ENCODE measurements around the gene OARD1. TPM values are rescaled to one million over a fixed set of nuclear protein-coding genes. Genes with fewer than 3 reads are reported as not detected.

OARD1 gene
- total and polyA plus RNA-seq, 2 of the 8 experiments (the other 6 are each of a cell fraction or from before 2014, with no cell fraction given) = 16.8 to 35.8 TPM

DNA sequence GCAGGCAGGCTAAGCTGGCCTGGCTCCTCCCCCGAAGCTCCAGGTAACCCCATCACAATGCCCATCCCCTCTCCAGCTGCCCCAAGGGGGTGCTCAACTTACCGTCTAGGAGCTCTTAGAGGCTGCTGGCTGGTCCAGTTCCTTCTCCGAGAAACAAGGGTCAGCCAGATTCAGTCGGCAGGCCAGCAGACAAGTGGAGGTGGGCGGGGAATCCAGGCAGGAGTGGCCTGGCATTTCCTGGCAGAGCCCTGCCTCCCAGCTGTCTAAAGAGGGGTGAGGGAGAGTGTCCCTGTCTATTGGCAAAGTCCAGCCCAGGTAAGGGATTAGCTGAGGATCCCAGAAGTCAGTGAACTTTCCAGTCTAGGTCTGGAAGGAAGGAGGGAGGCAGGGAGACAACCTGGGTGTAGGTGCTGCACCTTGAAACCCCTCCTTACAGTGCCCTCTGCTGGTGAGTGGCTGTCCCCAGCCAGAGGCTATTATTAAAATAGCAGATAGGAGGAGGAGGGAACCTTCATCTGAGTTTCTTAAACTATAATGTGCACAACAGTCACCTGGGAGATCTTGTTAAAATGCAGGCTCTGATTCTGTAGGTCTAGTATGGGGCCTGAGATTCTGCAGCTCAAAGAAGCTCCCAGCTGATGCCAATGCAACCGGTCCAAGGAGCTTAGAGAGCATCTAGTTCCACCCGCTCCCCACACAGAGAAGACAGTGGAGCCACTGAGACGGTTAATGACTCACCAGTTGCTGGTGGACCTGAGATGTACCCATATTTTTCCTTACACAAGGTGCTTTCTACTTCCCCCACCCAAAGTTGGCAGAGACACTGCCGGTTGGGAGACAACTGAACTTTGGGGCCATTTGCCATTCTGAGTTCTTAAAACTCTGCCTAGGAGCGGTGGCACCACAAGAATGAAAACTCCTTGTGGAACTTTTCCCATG, 32.8 kb downstream of the OARD1 start, which contains the start of gene UNC5CL (continued):
- TF ChIP-seq, protein P1, sequence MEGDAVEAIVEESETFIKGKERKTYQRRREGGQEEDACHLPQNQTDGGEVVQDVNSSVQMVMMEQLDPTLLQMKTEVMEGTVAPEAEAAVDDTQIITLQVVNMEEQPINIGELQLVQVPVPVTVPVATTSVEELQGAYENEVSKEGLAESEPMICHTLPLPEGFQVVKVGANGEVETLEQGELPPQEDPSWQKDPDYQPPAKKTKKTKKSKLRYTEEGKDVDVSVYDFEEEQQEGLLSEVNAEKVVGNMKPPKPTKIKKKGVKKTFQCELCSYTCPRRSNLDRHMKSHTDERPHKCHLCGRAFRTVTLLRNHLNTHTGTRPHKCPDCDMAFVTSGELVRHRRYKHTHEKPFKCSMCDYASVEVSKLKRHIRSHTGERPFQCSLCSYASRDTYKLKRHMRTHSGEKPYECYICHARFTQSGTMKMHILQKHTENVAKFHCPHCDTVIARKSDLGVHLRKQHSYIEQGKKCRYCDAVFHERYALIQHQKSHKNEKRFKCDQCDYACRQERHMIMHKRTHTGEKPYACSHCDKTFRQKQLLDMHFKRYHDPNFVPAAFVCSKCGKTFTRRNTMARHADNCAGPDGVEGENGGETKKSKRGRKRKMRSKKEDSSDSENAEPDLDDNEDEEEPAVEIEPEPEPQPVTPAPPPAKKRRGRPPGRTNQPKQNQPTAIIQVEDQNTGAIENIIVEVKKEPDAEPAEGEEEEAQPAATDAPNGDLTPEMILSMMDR (IDR thresholded peaks at IDR 0.05; ENCODE audit: control extremely low read depth in 1 of 3, insufficient read depth in 1 of 3, low read depth in 1 of 3, low read length in 3 of 3) = peak; percentile 83 to 89 (median 85)
- no peak for TF ChIP-seq SAP30 (IDR thresholded peaks at IDR 0.05; ENCODE audit: insufficient read depth, insufficient replicate concordance, low read length)
